ENCODE data around the gene MAPK1IP1L. TPM values are rescaled to one million over a fixed set of nuclear protein-coding genes. Genes with fewer than 3 reads are reported as not detected.

The MAPK1IP1L gene
- total RNA-seq, 3 donors from 2014 or later (not counting 1 experiment from before 2014, with no cell fraction given) = 119 to 140 (median 127) TPM

DNA sequence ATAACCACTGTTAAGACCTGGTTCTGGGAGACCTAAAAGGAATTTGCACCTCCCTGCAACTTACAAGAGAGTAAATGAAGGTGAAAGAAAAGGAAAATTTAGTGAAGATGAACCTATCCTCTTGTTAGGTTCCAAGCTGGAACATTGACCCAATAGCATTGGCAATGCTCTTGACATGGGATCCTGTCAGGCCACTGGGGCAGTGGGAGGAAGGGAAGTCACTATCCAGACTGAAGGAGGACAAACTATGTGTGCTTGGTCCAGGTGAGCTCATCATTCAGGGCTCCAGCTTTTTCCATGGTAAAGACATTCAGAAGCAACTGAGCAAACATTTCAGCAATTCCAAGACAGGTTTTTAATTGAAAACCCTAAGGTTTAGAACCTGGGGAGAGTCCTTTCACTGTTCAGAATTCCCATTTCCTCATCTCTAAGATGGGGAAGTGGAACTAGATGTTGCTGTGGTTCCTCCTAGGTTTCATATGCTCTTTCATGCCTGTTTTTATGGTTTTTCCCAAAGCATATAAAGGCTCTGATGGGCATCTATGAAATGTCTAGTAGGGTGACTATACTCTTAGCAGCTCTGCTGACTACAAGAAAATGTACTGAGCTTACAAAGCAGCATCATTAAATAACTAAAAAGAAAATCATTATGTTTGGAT is 33.1 kb downstream of the MAPK1IP1L start:
- no peak overlapping the region for H3K4me3 Mint-ChIP-seq
- H3K27ac Mint-ChIP-seq = no peak overlapping the region
- no peaks in the 10 kb centered on the region for H3K9me3 Mint-ChIP-seq
- intact Hi-C loops (cut with micrococcal nuclease) = no loop called here
- no peak overlapping the region for H3K27ac ChIP-seq (ENCODE audit: low read length)
- no peaks in the 10 kb centered on the region for H3K36me3 Mint-ChIP-seq
- no peaks in the 10 kb centered on the region for H3K4me1 Mint-ChIP-seq
- no peak for ATAC-seq
- TF ChIP-seq, protein P1, sequence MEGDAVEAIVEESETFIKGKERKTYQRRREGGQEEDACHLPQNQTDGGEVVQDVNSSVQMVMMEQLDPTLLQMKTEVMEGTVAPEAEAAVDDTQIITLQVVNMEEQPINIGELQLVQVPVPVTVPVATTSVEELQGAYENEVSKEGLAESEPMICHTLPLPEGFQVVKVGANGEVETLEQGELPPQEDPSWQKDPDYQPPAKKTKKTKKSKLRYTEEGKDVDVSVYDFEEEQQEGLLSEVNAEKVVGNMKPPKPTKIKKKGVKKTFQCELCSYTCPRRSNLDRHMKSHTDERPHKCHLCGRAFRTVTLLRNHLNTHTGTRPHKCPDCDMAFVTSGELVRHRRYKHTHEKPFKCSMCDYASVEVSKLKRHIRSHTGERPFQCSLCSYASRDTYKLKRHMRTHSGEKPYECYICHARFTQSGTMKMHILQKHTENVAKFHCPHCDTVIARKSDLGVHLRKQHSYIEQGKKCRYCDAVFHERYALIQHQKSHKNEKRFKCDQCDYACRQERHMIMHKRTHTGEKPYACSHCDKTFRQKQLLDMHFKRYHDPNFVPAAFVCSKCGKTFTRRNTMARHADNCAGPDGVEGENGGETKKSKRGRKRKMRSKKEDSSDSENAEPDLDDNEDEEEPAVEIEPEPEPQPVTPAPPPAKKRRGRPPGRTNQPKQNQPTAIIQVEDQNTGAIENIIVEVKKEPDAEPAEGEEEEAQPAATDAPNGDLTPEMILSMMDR (IDR thresholded peaks at IDR 0.05) = no peak
- H3K4me3 ChIP-seq (ENCODE audit: low read length) = no peak overlapping the region
- H3K27me3 Mint-ChIP-seq (ENCODE audit: low read depth in 2 of 2) = no peaks in the 10 kb centered on the region
- no peak for DNase-seq
- H3K36me3 ChIP-seq (ENCODE audit: control insufficient read depth, insufficient read depth, low read length) = no peaks in the 10 kb centered on the region
- no peaks in the 10 kb centered on the region for H3K4me1 ChIP-seq (ENCODE audit: control insufficient read depth, insufficient read depth, low read length)
- H3K9me3 ChIP-seq (ENCODE audit: control insufficient read depth, insufficient read depth, low read length) = no peaks in the 10 kb centered on the region
- H3K27me3 ChIP-seq (ENCODE audit: control insufficient read depth, insufficient read depth, low read length) = no peaks in the 10 kb centered on the region

DNA sequence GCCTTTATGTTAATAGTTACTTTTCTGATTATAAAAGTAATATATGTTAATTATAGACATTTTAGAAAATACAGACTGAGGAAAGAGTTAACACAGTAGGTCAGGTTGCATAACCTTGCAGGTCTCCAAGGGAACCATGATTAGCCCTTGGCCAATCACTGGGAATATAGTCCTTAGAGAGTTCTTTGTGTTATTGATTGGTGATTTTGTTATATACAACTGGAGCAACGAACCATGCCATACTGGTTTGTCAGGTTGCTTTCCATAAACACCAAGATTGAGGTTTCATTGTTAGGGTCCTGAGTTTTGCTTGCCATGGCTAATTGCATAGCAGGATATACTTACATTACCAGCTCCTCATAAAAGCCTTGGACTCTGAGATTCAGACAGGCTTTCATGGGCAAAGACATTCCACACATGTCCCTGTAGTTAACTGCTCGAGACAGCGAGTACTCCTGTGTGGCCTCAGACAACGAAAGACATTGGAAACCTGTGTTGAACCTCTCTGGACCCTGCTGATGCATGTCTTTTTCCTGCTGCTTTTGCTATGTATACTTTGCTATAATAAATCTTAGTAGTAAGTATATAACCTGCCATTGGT is 33.7 kb downstream of the MAPK1IP1L start:
- H3K9me3 Mint-ChIP-seq = no peaks in the 10 kb centered on the region
- no peak for ATAC-seq
- WGBS (ENCODE audit: insufficient coverage) = 90% methylated on average over 4 of the region's 4 CpGs
- Histone ChIP-seq H3K27me3 (ENCODE audit: control insufficient read depth, insufficient read depth, low read length) (no peaks in the 10 kb centered on the region), H3K4me1 (ENCODE audit: control insufficient read depth, insufficient read depth, low read length) (no peaks in the 10 kb centered on the region), H3K4me3 (ENCODE audit: low read length) (no peak overlapping the region), H3K36me3 (ENCODE audit: control insufficient read depth, insufficient read depth, low read length) (no peaks in the 10 kb centered on the region), H3K9me3 (ENCODE audit: control insufficient read depth, insufficient read depth, low read length) (no peaks in the 10 kb centered on the region), H3K27ac (ENCODE audit: low read length) (no peak overlapping the region)
- DNase-seq = no peak
- TF ChIP-seq, protein P1 (IDR thresholded peaks at IDR 0.05) = no peak
- intact Hi-C loops (cut with micrococcal nuclease) = no loop called here
- H3K36me3 Mint-ChIP-seq = no peaks in the 10 kb centered on the region
- H3K27me3 Mint-ChIP-seq (ENCODE audit: low read depth in 2 of 2) = no peaks in the 10 kb centered on the region
- no peaks in the 10 kb centered on the region for H3K4me1 Mint-ChIP-seq
- no peak overlapping the region for H3K4me3 Mint-ChIP-seq
- no peak overlapping the region for H3K27ac Mint-ChIP-seq

DNA sequence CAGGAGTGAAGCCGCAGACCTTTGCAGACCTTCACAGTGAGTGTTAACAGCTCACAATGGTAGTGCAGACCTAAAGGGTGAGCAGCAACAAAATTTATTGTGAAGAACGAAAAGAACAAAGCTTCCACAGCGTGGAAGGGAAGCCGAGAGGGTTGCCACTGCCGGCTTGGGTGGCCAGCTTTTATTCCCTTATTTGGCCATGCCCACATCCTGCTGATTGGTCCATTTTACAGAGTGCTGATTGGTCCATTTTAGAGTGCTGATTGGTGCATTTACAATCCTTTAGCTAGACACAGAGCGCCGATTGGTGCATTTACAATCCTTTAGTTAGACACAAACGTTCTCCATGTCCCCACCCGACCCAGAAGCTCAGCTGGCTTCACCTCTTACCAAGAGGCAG is 35.5 kb downstream of the MAPK1IP1L start:
- Mint-ChIP-seq H3K4me3 (no peak overlapping the region), H3K27ac (no peak overlapping the region), H3K27me3 (ENCODE audit: low read depth in 2 of 2) (no peaks in the 10 kb centered on the region), H3K4me1 (no peaks in the 10 kb centered on the region), H3K36me3 (no peaks in the 10 kb centered on the region), H3K9me3 (no peaks in the 10 kb centered on the region)
- intact Hi-C loops (cut with micrococcal nuclease) = no loop called here
- H3K4me1 ChIP-seq (ENCODE audit: control insufficient read depth, insufficient read depth, low read length) = no peaks in the 10 kb centered on the region
- ATAC-seq (no peak), DNase-seq (no peak)
- H3K27ac ChIP-seq (ENCODE audit: low read length) = no peak overlapping the region
- H3K36me3 ChIP-seq (ENCODE audit: control insufficient read depth, insufficient read depth, low read length) = no peaks in the 10 kb centered on the region
- H3K4me3 ChIP-seq (ENCODE audit: low read length) = no peak overlapping the region
- 94% methylated on average over 9 of the region's 9 CpGs for WGBS (ENCODE audit: insufficient coverage)
- H3K27me3 ChIP-seq (ENCODE audit: control insufficient read depth, insufficient read depth, low read length) = no peaks in the 10 kb centered on the region
- no peaks in the 10 kb centered on the region for H3K9me3 ChIP-seq (ENCODE audit: control insufficient read depth, insufficient read depth, low read length)
- TF ChIP-seq, protein P1 (IDR thresholded peaks at IDR 0.05) = no peak

DNA sequence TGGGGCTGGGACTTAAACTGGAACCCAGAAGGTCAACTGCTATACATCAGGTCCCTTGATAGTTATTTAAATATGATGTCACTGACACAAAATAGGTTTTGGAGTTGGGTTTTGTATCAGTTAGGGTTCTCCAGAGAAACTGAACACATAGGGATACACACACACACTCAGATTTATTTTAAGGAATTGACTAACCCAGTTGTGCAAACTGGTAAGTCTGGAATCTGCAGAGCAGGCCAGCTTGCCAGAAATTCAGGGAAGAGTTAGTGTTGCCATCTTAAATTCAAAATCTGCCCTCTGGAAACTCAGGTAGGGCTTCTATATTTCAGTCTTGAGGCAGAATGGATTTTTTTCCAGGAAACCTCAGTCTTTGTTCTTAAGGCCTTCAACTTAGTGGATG is 36.9 kb downstream of the MAPK1IP1L start:
- no peak for DNase-seq
- H3K36me3 Mint-ChIP-seq = no peaks in the 10 kb centered on the region
- peaks cover 0 to 6% of the 10 kb centered on the region in 2 donors for H3K4me1 Mint-ChIP-seq
- Histone ChIP-seq H3K4me1 (ENCODE audit: control insufficient read depth, insufficient read depth, low read length) (no peaks in the 10 kb centered on the region), H3K4me3 (ENCODE audit: low read length) (no peak overlapping the region), H3K27me3 (ENCODE audit: control insufficient read depth, insufficient read depth, low read length) (no peaks in the 10 kb centered on the region), H3K27ac (ENCODE audit: low read length) (no peak overlapping the region), H3K9me3 (ENCODE audit: control insufficient read depth, insufficient read depth, low read length) (no peaks in the 10 kb centered on the region), H3K36me3 (ENCODE audit: control insufficient read depth, insufficient read depth, low read length) (no peaks in the 10 kb centered on the region)
- no peaks in the 10 kb centered on the region for H3K27me3 Mint-ChIP-seq (ENCODE audit: low read depth in 2 of 2)
- TF ChIP-seq, protein P1 (IDR thresholded peaks at IDR 0.05) = no peak
- ATAC-seq = no peak
- intact Hi-C loops (cut with micrococcal nuclease) = no loop called here
- no peaks in the 10 kb centered on the region for H3K9me3 Mint-ChIP-seq
- no peak overlapping the region for H3K4me3 Mint-ChIP-seq
- H3K27ac Mint-ChIP-seq = no peak overlapping the region
